ENCODE measurements around the gene SORCS2. TPM values are rescaled to one million over a fixed set of nuclear protein-coding genes. Genes with fewer than 3 reads are reported as not detected.

SORCS2 gene
- total RNA-seq, 2 donors from 2014 or later: not detected

DNA sequence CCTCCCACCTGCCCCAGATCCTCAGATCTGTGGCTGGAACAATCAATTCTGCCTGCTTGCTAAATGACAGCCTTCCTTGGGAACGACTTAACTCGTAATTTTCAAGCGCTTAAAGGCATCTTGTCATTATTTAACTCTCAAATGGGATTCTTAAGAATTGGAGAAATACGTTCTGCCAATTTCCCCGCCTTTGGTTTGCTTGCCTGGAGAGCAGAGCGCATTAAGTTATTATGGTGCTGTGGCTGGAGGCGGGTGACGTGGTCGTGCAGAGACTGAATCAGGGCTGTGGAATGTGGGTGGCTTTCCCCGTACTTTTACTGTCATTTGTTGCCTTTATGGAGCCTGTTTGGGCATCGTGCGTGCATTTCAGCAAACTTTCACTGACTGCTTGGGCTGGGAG lies 321.3 kb downstream of the SORCS2 start:
- ATAC-seq: no peak
- Mint-ChIP-seq H3K36me3 (ENCODE audit: low read depth) (peaks cover 7% of the 10 kb centered on the region), H3K27ac (no peak overlapping the region), H3K4me3 (no peak overlapping the region), H3K27me3 (peaks cover 55% of the 10 kb centered on the region), H3K4me1 (peaks cover 4% of the 10 kb centered on the region)
- no peaks in the 10 kb centered on the region for H3K9me3 ChIP-seq (ENCODE audit: control insufficient read depth, low read length, poor library complexity, severe bottlenecking)
- no peak for DNase-seq

GRCh38 chr4:7514281-7514680 lies 321.9 kb downstream of the SORCS2 start:
- no peak for DNase-seq
- H3K9me3 ChIP-seq (ENCODE audit: control insufficient read depth, low read length, poor library complexity, severe bottlenecking): no peaks in the 10 kb centered on the region
- Mint-ChIP-seq H3K36me3 (ENCODE audit: low read depth) (peaks cover 7% of the 10 kb centered on the region), H3K4me1 (peaks cover 3% of the 10 kb centered on the region), H3K4me3 (no peak overlapping the region), H3K27ac (no peak overlapping the region), H3K27me3 (peaks cover 55% of the 10 kb centered on the region)
- ATAC-seq: no peak

DNA sequence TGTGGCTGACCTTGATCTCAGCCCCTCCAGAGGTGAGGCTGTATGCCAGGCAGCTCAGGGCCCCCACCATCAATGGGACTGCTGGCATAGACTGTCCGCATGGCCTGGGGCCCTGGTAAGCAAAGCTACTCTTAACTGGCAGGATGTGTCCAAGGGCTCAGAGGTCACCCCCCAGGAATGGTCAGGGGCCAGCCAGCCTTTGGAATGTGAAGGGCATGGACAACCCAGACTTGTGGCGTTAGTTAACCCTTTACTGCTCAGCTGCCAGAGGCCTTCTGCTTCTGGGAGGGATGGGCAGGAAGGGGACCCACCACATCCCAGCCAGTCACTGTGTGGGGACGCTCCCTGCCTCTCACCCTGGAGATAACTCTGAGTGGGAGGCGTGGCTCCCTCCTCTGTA lies 322.5 kb downstream of the SORCS2 start:
- Mint-ChIP-seq H3K4me3 (no peak overlapping the region), H3K4me1 (peaks cover 3% of the 10 kb centered on the region), H3K36me3 (ENCODE audit: low read depth) (peaks cover 7% of the 10 kb centered on the region), H3K27me3 (peaks cover 56% of the 10 kb centered on the region), H3K27ac (no peak overlapping the region)
- ATAC-seq: no peak
- DNase-seq: no peak
- H3K9me3 ChIP-seq (ENCODE audit: control insufficient read depth, low read length, poor library complexity, severe bottlenecking): no peaks in the 10 kb centered on the region

- no peaks in the 10 kb centered on the region for H3K9me3 ChIP-seq (ENCODE audit: control insufficient read depth, low read length, poor library complexity, severe bottlenecking)
- H3K4me3 Mint-ChIP-seq: no peak overlapping the region
- no peak for ATAC-seq
- peaks cover 3% of the 10 kb centered on the region for H3K4me1 Mint-ChIP-seq
- H3K27me3 Mint-ChIP-seq: peaks cover 63% of the 10 kb centered on the region
- DNase-seq: no peak
- H3K36me3 Mint-ChIP-seq (ENCODE audit: low read depth): peaks cover 7% of the 10 kb centered on the region
- no peak overlapping the region for H3K27ac Mint-ChIP-seq
Observed at GRCh38 chr4:7515390-7515902, 323.1 kb downstream of the SORCS2 start.

GRCh38 chr4:7516096-7516772 lies 323.9 kb downstream of the SORCS2 start:
- DNase-seq (no peak), ATAC-seq (no peak)
- no peak overlapping the region for H3K4me3 Mint-ChIP-seq
- peaks cover 60% of the 10 kb centered on the region for H3K27me3 Mint-ChIP-seq
- H3K27ac Mint-ChIP-seq: no peak overlapping the region
- no peaks in the 10 kb centered on the region for H3K9me3 ChIP-seq (ENCODE audit: control insufficient read depth, low read length, poor library complexity, severe bottlenecking)
- no peaks in the 10 kb centered on the region for H3K4me1 Mint-ChIP-seq
- H3K36me3 Mint-ChIP-seq (ENCODE audit: low read depth): peaks cover under 1% of the 10 kb centered on the region

DNA sequence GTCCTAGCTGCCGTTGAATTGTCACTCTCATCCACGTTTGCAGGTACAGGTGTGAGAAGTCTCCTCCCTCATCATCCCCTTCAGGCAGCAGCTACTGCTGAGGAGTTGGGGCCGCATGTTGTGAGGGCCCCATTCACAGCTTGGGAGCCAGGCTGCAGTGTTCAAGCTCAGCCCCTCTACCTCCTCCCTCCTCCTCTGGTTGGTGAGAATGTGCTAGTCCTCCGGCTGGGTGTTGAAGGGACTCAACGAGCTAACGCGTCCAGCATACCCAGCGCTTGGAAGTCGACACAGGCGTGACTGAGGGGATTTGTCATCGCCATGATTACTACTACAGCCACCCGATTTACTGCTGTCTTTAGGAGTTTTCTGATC lies 324.4 kb downstream of the SORCS2 start:
- ATAC-seq (no peak), DNase-seq (no peak)
- Mint-ChIP-seq H3K27ac (no peak overlapping the region), H3K27me3 (peaks cover 62% of the 10 kb centered on the region), H3K4me1 (no peaks in the 10 kb centered on the region), H3K4me3 (no peak overlapping the region), H3K36me3 (ENCODE audit: low read depth) (no peaks in the 10 kb centered on the region)
- H3K9me3 ChIP-seq (ENCODE audit: control insufficient read depth, low read length, poor library complexity, severe bottlenecking): no peaks in the 10 kb centered on the region

GRCh38 chr4:7518871-7519637 lies 326.7 kb downstream of the SORCS2 start:
- no peaks in the 10 kb centered on the region for H3K36me3 Mint-ChIP-seq (ENCODE audit: low read depth)
- H3K4me1 Mint-ChIP-seq: no peaks in the 10 kb centered on the region
- ATAC-seq (no peak), DNase-seq (no peak)
- no peaks in the 10 kb centered on the region for H3K9me3 ChIP-seq (ENCODE audit: control insufficient read depth, low read length, poor library complexity, severe bottlenecking)
- H3K27ac Mint-ChIP-seq: no peak overlapping the region
- peaks cover 62% of the 10 kb centered on the region for H3K27me3 Mint-ChIP-seq
- no peak overlapping the region for H3K4me3 Mint-ChIP-seq

DNA sequence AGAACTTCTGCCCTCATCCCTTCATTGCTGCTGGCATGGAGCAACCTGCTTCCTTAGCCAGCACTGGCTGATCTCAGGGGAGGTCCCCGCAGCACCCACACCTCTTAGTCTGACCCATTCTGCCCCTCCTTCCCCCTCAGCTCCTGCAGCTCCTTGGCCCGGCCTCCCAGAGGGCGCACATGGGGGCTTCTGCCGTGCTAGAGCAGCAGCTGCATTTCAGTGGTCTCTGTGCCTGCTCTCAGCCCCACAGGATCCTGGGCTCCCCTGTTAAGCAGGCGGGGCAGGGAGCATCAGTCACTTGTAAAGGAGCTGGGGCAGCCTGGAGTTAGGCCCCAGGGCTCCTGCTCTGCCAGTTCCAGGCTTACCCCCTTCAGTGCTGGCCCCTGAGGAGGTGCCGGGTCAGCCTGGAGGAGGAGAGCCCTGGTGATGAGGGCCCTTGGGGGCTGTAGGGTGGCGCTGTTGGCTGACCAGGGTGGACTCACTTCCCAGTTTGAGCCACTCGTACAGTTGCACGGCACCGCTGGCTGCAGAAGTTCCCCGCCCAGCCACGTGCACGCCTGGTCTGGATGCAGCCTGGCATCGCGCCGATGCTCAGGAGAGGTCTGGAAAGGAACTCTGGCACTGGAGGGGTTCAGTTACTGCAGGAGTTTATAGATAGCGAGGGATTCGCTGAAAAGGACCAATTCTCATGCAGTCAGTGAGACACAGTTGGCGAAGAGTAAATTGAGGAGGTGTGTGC lies 327.5 kb downstream of the SORCS2 start:
- Mint-ChIP-seq H3K4me3 (no peak overlapping the region), H3K27me3 (peaks cover 67% of the 10 kb centered on the region), H3K27ac (no peak overlapping the region), H3K36me3 (ENCODE audit: low read depth) (no peaks in the 10 kb centered on the region), H3K4me1 (peaks cover 6% of the 10 kb centered on the region)
- no peaks in the 10 kb centered on the region for H3K9me3 ChIP-seq (ENCODE audit: control insufficient read depth, low read length, poor library complexity, severe bottlenecking)
- DNase-seq (no peak), ATAC-seq (no peak)

DNA sequence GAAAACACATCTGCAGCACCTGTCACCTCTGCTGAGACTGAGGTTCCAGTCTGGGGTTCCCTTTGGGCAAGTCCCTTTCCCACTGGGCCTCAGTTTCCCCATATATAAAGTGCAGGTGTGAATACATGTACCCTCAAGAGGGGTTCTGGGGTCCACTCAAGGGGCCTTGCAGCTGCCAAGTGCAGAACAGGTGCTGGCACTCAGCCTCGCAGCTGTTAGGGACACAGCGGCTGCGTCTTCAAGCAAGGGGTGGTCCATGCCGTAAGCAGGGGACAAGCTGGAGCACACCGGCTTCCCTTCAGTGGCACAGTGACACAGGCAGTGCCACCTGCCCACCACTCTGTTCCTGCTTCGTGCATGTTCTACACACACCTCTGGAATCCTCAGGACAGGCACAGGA lies 329.3 kb downstream of the SORCS2 start:
- H3K27me3 Mint-ChIP-seq: peaks cover 77% of the 10 kb centered on the region

GRCh38 chr4:7522452-7523220 lies 330.3 kb downstream of the SORCS2 start:
- Mint-ChIP-seq H3K36me3 (ENCODE audit: low read depth) (peaks cover 4% of the 10 kb centered on the region), H3K4me1 (peaks cover 7% of the 10 kb centered on the region)

More for the DNA sequence above, 329.3 kb downstream of the SORCS2 start:
- ATAC-seq (no peak), DNase-seq (no peak)
- H3K4me1 Mint-ChIP-seq: peaks cover 7% of the 10 kb centered on the region
- peaks cover 4% of the 10 kb centered on the region for H3K36me3 Mint-ChIP-seq (ENCODE audit: low read depth)
- H3K9me3 ChIP-seq (ENCODE audit: control insufficient read depth, low read length, poor library complexity, severe bottlenecking): no peaks in the 10 kb centered on the region
- no peak overlapping the region for H3K4me3 Mint-ChIP-seq
- H3K27ac Mint-ChIP-seq: no peak overlapping the region

DNA sequence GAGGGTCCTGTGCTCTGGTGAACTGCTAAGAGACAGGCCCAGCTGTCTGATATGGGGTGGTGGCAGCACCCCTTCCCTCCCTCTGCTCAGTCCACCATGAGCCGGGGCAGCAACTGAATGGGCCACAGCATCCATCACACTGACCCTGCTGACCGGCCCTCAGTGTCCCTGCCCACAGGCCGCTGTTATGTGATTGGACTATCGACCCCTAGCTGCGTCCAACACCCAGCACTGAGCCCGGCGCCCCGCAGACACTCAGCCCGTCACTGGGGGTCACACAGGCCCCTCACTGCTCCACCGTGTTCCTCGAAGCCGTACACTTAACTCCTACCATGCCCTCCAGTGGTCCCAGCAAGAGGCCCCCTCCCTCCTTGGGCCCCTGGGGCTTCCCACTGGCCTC lies 331.2 kb downstream of the SORCS2 start:
- DNase-seq (no peak), ATAC-seq (no peak)
- no peaks in the 10 kb centered on the region for H3K9me3 ChIP-seq (ENCODE audit: control insufficient read depth, low read length, poor library complexity, severe bottlenecking)
- H3K4me1 Mint-ChIP-seq: peaks cover 7% of the 10 kb centered on the region
- H3K27me3 Mint-ChIP-seq: peaks cover 72% of the 10 kb centered on the region
- H3K27ac Mint-ChIP-seq: no peak overlapping the region
- H3K36me3 Mint-ChIP-seq (ENCODE audit: low read depth): peaks cover 4% of the 10 kb centered on the region
- no peak overlapping the region for H3K4me3 Mint-ChIP-seq

More at GRCh38 chr4:7522452-7523220, 330.3 kb downstream of the SORCS2 start:
- DNase-seq (no peak), ATAC-seq (no peak)
- Mint-ChIP-seq H3K4me3 (no peak overlapping the region), H3K27ac (no peak overlapping the region), H3K27me3 (peaks cover 76% of the 10 kb centered on the region)
- H3K9me3 ChIP-seq (ENCODE audit: control insufficient read depth, low read length, poor library complexity, severe bottlenecking): no peaks in the 10 kb centered on the region

DNA sequence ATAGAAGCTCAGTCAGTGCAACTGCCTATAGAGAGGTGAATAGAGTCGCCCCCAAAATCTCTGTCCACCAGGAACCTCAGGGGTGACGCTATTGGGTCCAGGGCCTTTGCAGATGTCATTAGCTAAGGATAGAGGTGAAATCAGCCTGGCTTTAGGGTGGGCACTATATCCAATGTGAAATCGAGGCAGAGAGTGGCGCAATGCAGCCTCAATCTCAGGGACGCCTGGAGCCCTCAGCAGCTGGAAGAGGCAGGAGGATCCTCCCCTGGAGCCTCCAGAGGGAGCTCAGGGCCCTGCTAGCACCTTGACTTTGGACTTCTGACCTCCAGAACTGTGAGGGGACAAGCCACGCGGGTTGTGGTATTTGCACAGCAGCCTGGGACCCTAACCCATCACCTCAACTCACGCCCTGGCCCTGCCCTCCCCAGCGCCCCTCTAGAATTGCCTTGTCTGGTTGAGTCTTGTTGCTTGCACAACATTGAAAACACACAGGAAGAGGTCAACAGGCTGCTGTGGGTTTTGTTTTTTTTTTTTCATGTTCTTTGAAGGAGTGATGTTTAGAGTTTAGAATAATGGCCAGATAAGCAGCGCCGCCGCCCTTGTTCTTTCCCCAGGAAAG lies 331.8 kb downstream of the SORCS2 start:
- H3K9me3 ChIP-seq (ENCODE audit: control insufficient read depth, low read length, poor library complexity, severe bottlenecking): no peaks in the 10 kb centered on the region
- Mint-ChIP-seq H3K4me1 (peaks cover 7% of the 10 kb centered on the region), H3K36me3 (ENCODE audit: low read depth) (peaks cover 4% of the 10 kb centered on the region), H3K4me3 (peak overlapping the region; percentile 19), H3K27ac (no peak overlapping the region), H3K27me3 (peaks cover 68% of the 10 kb centered on the region)
- no peak for DNase-seq
- no peak for ATAC-seq

All from T-helper 17 cell (primary cell).